ENCODE measurements around the gene XYLB. TPM values are rescaled to one million over a fixed set of nuclear protein-coding genes. Genes with fewer than 3 reads are reported as not detected.

The XYLB gene
- total and polyA plus RNA-seq, 9 donors = 1.4 to 7.0 (median 3.8) TPM

- no peaks in the 10 kb centered on the region for H3K9me3 ChIP-seq
- DNase-seq = no peak
- no peaks in the 10 kb centered on the region for H3K36me3 ChIP-seq
- intact Hi-C loops (cut with DNase I) = no loop called here
- no peak for TF ChIP-seq CTCF (IDR thresholded peaks at IDR 0.05)
- TF ChIP-seq POLR2A (IDR thresholded peaks at IDR 0.05) = no peak
- no peak for TF ChIP-seq EP300 (IDR thresholded peaks at IDR 0.05)
- no peaks in the 10 kb centered on the region for H3K27me3 ChIP-seq
- no peak overlapping the region for H3K4me3 ChIP-seq
- H3K4me1 ChIP-seq (ENCODE audit: insufficient read depth) = no peaks in the 10 kb centered on the region
- no peak overlapping the region for H3K27ac ChIP-seq
These were observed 19.1 kb upstream of the XYLB start for GRCh38 chr3:38327335-38328009.

GRCh38 chr3:38331257-38332022, 15.1 kb upstream of the XYLB start:
- no peak for DNase-seq
- 68 to 79% (median 77%) methylated on average over 4 of the region's 4 CpGs for WGBS, 3 donors
- intact Hi-C loops (cut with DNase I) = no loop called here

GRCh38 chr3:38332201-38332600, 14.4 kb upstream of the XYLB start:
- no peak for DNase-seq
- 59 to 75% (median 67%) methylated on average over 3 of the region's 3 CpGs for WGBS, 3 donors
- H3K27ac ChIP-seq = no peak overlapping the region
- H3K27me3 ChIP-seq = no peaks in the 10 kb centered on the region
- no peaks in the 10 kb centered on the region for H3K4me1 ChIP-seq (ENCODE audit: insufficient read depth)
- no peaks in the 10 kb centered on the region for H3K36me3 ChIP-seq
- TF ChIP-seq CTCF (IDR thresholded peaks at IDR 0.05) (no peak), EP300 (IDR thresholded peaks at IDR 0.05) (no peak), POLR2A (IDR thresholded peaks at IDR 0.05) (no peak)
- H3K4me3 ChIP-seq = no peak overlapping the region
- no peaks in the 10 kb centered on the region for H3K9me3 ChIP-seq
- intact Hi-C loops (cut with DNase I) = no loop called here

More at GRCh38 chr3:38331257-38332022, 15.1 kb upstream of the XYLB start:
- Histone ChIP-seq H3K4me1 (ENCODE audit: insufficient read depth) (no peaks in the 10 kb centered on the region), H3K4me3 (no peak overlapping the region), H3K9me3 (no peaks in the 10 kb centered on the region), H3K27ac (no peak overlapping the region), H3K36me3 (no peaks in the 10 kb centered on the region), H3K27me3 (no peaks in the 10 kb centered on the region)
- TF ChIP-seq EP300 (IDR thresholded peaks at IDR 0.05) (no peak), POLR2A (IDR thresholded peaks at IDR 0.05) (no peak), CTCF (IDR thresholded peaks at IDR 0.05) (no peak)

GRCh38 chr3:38334142-38335055, 12.2 kb upstream of the XYLB start:
- intact Hi-C loops (cut with DNase I) = no loop called here
- no peaks in the 10 kb centered on the region for H3K4me1 ChIP-seq (ENCODE audit: insufficient read depth)
- TF ChIP-seq EP300 (IDR thresholded peaks at IDR 0.05) = no peak
- TF ChIP-seq POLR2A (IDR thresholded peaks at IDR 0.05) = no peak
- no peak for TF ChIP-seq CTCF (IDR thresholded peaks at IDR 0.05)
- 55 to 63% (median 60%) methylated on average over 5 of the region's 5 CpGs for WGBS, 3 donors
- H3K36me3 ChIP-seq = no peaks in the 10 kb centered on the region
- no peaks in the 10 kb centered on the region for H3K27me3 ChIP-seq
- no peak overlapping the region for H3K27ac ChIP-seq
- no peak for DNase-seq
- no peaks in the 10 kb centered on the region for H3K9me3 ChIP-seq
- no peak overlapping the region for H3K4me3 ChIP-seq

All from ovary (tissue), 9 donors.